MV-4-11 (cell line): Measurements from ENCODE around the gene RIMBP2.

Experiments used
- DNase-seq: peaks from one replicate; lab custom pipeline; 2025; lab: John Stamatoyannopoulos, UW

RIMBP2 gene

GRCh38 chr12:130481392-130481879, 234.7 kb downstream of the RIMBP2 start:
- no peak for DNase-seq

GRCh38 chr12:130480887-130481286, 235.2 kb downstream of the RIMBP2 start:
- no peak for DNase-seq

GRCh38 chr12:130480231-130480630, 235.9 kb downstream of the RIMBP2 start:
- no peak for DNase-seq

GRCh38 chr12:130479401-130480125, 236.5 kb downstream of the RIMBP2 start:
- no peak for DNase-seq

GRCh38 chr12:130478786-130479185, 237.3 kb downstream of the RIMBP2 start:
- DNase-seq: no peak

GRCh38 chr12:130477701-130478100, 238.4 kb downstream of the RIMBP2 start:
- no peak for DNase-seq

GRCh38 chr12:130477266-130477665, 238.8 kb downstream of the RIMBP2 start:
- DNase-seq: no peak

- DNase-seq: no peak
Observed at GRCh38 chr12:130476451-130477135, 239.5 kb downstream of the RIMBP2 start.

GRCh38 chr12:130474599-130475269, 241.4 kb downstream of the RIMBP2 start:
- no peak for DNase-seq

- no peak for DNase-seq
Observed at GRCh38 chr12:130473266-130473665, 242.8 kb downstream of the RIMBP2 start.

- DNase-seq: no peak
Observed at GRCh38 chr12:130470969-130471368, 245.1 kb downstream of the RIMBP2 start.

- no peak for DNase-seq
Observed at GRCh38 chr12:130469552-130469951, 246.5 kb downstream of the RIMBP2 start.

- no peak for DNase-seq
Observed at GRCh38 chr12:130468700-130469245, 247.3 kb downstream of the RIMBP2 start.

GRCh38 chr12:130468186-130468585, 247.9 kb downstream of the RIMBP2 start:
- DNase-seq: no peak

GRCh38 chr12:130465626-130466025, 250.5 kb downstream of the RIMBP2 start:
- DNase-seq: no peak

- no peak for DNase-seq
Observed at GRCh38 chr12:130465046-130465445, 251.1 kb downstream of the RIMBP2 start.

GRCh38 chr12:130463818-130464670, 252.1 kb downstream of the RIMBP2 start:
- DNase-seq: no peak

GRCh38 chr12:130463275-130463658, 252.8 kb downstream of the RIMBP2 start:
- no peak for DNase-seq

GRCh38 chr12:130462558-130463274, 253.4 kb downstream of the RIMBP2 start:
- DNase-seq: no peak

- DNase-seq: no peak
Observed at GRCh38 chr12:130461839-130462557, 254.1 kb downstream of the RIMBP2 start.
